Measurements from ENCODE around the gene LRP1B. TPM values are rescaled to one million over a fixed set of nuclear protein-coding genes. Genes with fewer than 3 reads are reported as not detected.

LRP1B gene
- total RNA-seq, 1 experiment from 2014 or later = 0.03 TPM

- no peak for DNase-seq (ENCODE audit: low read depth, low spot score)
- in situ Hi-C loops (cut with HindIII; ENCODE audit: low pct_unique_long_range_greater_than_20kb, low sequenced_read_pairs) = no loop called here
Observed at GRCh38 chr2:140234116-140234515, 1896.7 kb downstream of the LRP1B start.

GRCh38 chr2:140210963-140211362, 1919.9 kb downstream of the LRP1B start:
- no peak for DNase-seq (ENCODE audit: low read depth, low spot score)

GRCh38 chr2:140205093-140205492, 1925.7 kb downstream of the LRP1B start:
- in situ Hi-C loops (cut with HindIII; ENCODE audit: low pct_unique_long_range_greater_than_20kb, low sequenced_read_pairs) = no loop called here
- no peak for DNase-seq (ENCODE audit: low read depth, low spot score)

More at GRCh38 chr2:140210963-140211362, 1919.9 kb downstream of the LRP1B start:
- in situ Hi-C loops (cut with HindIII; ENCODE audit: low pct_unique_long_range_greater_than_20kb, low sequenced_read_pairs) = no loop called here

GRCh38 chr2:140203347-140203746, 1927.5 kb downstream of the LRP1B start:
- no peak for DNase-seq (ENCODE audit: low read depth, low spot score)
- in situ Hi-C loops (cut with HindIII; ENCODE audit: low pct_unique_long_range_greater_than_20kb, low sequenced_read_pairs) = no loop called here

- in situ Hi-C loops (cut with HindIII; ENCODE audit: low pct_unique_long_range_greater_than_20kb, low sequenced_read_pairs) = no loop called here
- no peak for DNase-seq (ENCODE audit: low read depth, low spot score)
Observed at GRCh38 chr2:140201572-140201971, 1929.2 kb downstream of the LRP1B start.

GRCh38 chr2:140200764-140201163, 1930.1 kb downstream of the LRP1B start:
- DNase-seq (ENCODE audit: low read depth, low spot score) = no peak

GRCh38 chr2:140200307-140200706, 1930.5 kb downstream of the LRP1B start:
- in situ Hi-C loops (cut with HindIII; ENCODE audit: low pct_unique_long_range_greater_than_20kb, low sequenced_read_pairs) = no loop called here
- no peak for DNase-seq (ENCODE audit: low read depth, low spot score)

More at GRCh38 chr2:140200764-140201163, 1930.1 kb downstream of the LRP1B start:
- in situ Hi-C loops (cut with HindIII; ENCODE audit: low pct_unique_long_range_greater_than_20kb, low sequenced_read_pairs) = no loop called here

GRCh38 chr2:140199312-140199711, 1931.5 kb downstream of the LRP1B start:
- DNase-seq (ENCODE audit: low read depth, low spot score) = no peak
- in situ Hi-C loops (cut with HindIII; ENCODE audit: low pct_unique_long_range_greater_than_20kb, low sequenced_read_pairs) = no loop called here

- in situ Hi-C loops (cut with HindIII; ENCODE audit: low pct_unique_long_range_greater_than_20kb, low sequenced_read_pairs) = no loop called here
- DNase-seq (ENCODE audit: low read depth, low spot score) = no peak
Observed at GRCh38 chr2:140187086-140187485, 1943.7 kb downstream of the LRP1B start.

GRCh38 chr2:140186313-140186712, 1944.5 kb downstream of the LRP1B start:
- DNase-seq (ENCODE audit: low read depth, low spot score) = no peak
- in situ Hi-C loops (cut with HindIII; ENCODE audit: low pct_unique_long_range_greater_than_20kb, low sequenced_read_pairs) = no loop called here

- DNase-seq (ENCODE audit: low read depth, low spot score) = no peak
- in situ Hi-C loops (cut with HindIII; ENCODE audit: low pct_unique_long_range_greater_than_20kb, low sequenced_read_pairs) = no loop called here
Observed at GRCh38 chr2:140185076-140185475, 1945.7 kb downstream of the LRP1B start.

GRCh38 chr2:140183056-140183765, 1947.6 kb downstream of the LRP1B start:
- DNase-seq (ENCODE audit: low read depth, low spot score) = no peak
- in situ Hi-C loops (cut with HindIII; ENCODE audit: low pct_unique_long_range_greater_than_20kb, low sequenced_read_pairs) = no loop called here

Small RNAs within 50 kb of the gene (small RNA-seq; reads per million reads assigned to genes)
- gene AC068287.1 = 0 reads per million in 2 experiments
- gene MTCO1P44 = 0 reads per million in 2 experiments
- gene RF00019 = 0 reads per million in 2 experiments
- gene RF02271 = 0 reads per million in 2 experiments
- gene RNU6-904P = 0 reads per million in 2 experiments

All from SK-MEL-5 (cell line).